ENCODE measurements around the gene CFAP53.

Gene CFAP53

GRCh38 chr18:50276452-50276851, 10.2 kb upstream of the CFAP53 start:
- no peak for TF ChIP-seq CTCF (IDR thresholded peaks at IDR 0.05; ENCODE audit: borderline replicate concordance, insufficient read depth, low read depth, low read length)
- no peak overlapping the region for H3K4me3 ChIP-seq (ENCODE audit: low read depth, low read length)

- TF ChIP-seq CTCF (IDR thresholded peaks at IDR 0.05; ENCODE audit: borderline replicate concordance, insufficient read depth, low read depth, low read length) = no peak
- H3K4me3 ChIP-seq (ENCODE audit: low read depth, low read length) = no peak overlapping the region
Measured at GRCh38 chr18:50275503-50276036, 9.3 kb upstream of the CFAP53 start.

- no peak for TF ChIP-seq CTCF (IDR thresholded peaks at IDR 0.05; ENCODE audit: borderline replicate concordance, insufficient read depth, low read depth, low read length)
- H3K4me3 ChIP-seq (ENCODE audit: low read depth, low read length) = no peak overlapping the region
Measured at GRCh38 chr18:50274941-50275340, 8.6 kb upstream of the CFAP53 start.

GRCh38 chr18:50274044-50274442, 7.7 kb upstream of the CFAP53 start:
- H3K4me3 ChIP-seq (ENCODE audit: low read depth, low read length) = no peak overlapping the region
- no peak for TF ChIP-seq CTCF (IDR thresholded peaks at IDR 0.05; ENCODE audit: borderline replicate concordance, insufficient read depth, low read depth, low read length)

- TF ChIP-seq CTCF (IDR thresholded peaks at IDR 0.05; ENCODE audit: borderline replicate concordance, insufficient read depth, low read depth, low read length) = no peak
- no peak overlapping the region for H3K4me3 ChIP-seq (ENCODE audit: low read depth, low read length)
Measured at GRCh38 chr18:50273203-50274043, 7.1 kb upstream of the CFAP53 start.

GRCh38 chr18:50272568-50272967, 6.3 kb upstream of the CFAP53 start:
- no peak for TF ChIP-seq CTCF (IDR thresholded peaks at IDR 0.05; ENCODE audit: borderline replicate concordance, insufficient read depth, low read depth, low read length)
- H3K4me3 ChIP-seq (ENCODE audit: low read depth, low read length) = no peak overlapping the region
